ENCODE measurements around the gene DAP.
"Not testable (repeated sequence)": the region's sequence is repeated elsewhere in the genome, so short reads cannot be mapped to it uniquely, and the experiment has no call there.

The DAP gene

GRCh38 chr5:10665799-10666198 is 95.2 kb downstream of the DAP start:
- Histone ChIP-seq H3K9ac (ENCODE audit: low read depth, low read length) (no peak overlapping the region), H3K9me3 (ENCODE audit: insufficient read depth, low read length, severe bottlenecking) (no peaks in the 10 kb centered on the region), H3K36me3 (ENCODE audit: insufficient read depth, low read length) (no peaks in the 10 kb centered on the region), H3K27me3 (ENCODE audit: insufficient read depth, low read length, poor library complexity) (no peaks in the 10 kb centered on the region), H3K79me2 (ENCODE audit: insufficient read depth, low read length) (no peaks in the 10 kb centered on the region), H3K4me1 (ENCODE audit: insufficient read depth, low read length) (no peaks in the 10 kb centered on the region), H4K20me1 (ENCODE audit: insufficient read depth, low read length) (no peaks in the 10 kb centered on the region), H3K27ac (ENCODE audit: low read length) (no peak overlapping the region), H3K4me3 (ENCODE audit: low read depth in 1 of 2, low read length in 2 of 2) (no peak overlapping the region), H3K4me2 (ENCODE audit: insufficient read depth, low read length) (no peak overlapping the region), H2AFZ (ENCODE audit: low read depth, low read length) (no peak overlapping the region)
- ATAC-seq (ENCODE audit: insufficient read depth, low read depth) (no peak), DNase-seq (no peak)
- TF ChIP-seq CTCF (IDR thresholded peaks at IDR 0.05; ENCODE audit: borderline replicate concordance, extremely low read depth, low read length, poor library complexity, severe bottlenecking) (no peak), EZH2 (IDR thresholded peaks at IDR 0.05; ENCODE audit: borderline replicate concordance, low read depth, low read length, severe bottlenecking) (no peak)

GRCh38 chr5:10664180-10664769 is 96.8 kb downstream of the DAP start:
- not testable (repeated sequence) for H3K36me3 ChIP-seq (ENCODE audit: insufficient read depth, low read length); H3K4me1 ChIP-seq (ENCODE audit: insufficient read depth, low read length); H3K9ac ChIP-seq (ENCODE audit: low read depth, low read length); H4K20me1 ChIP-seq (ENCODE audit: insufficient read depth, low read length); H3K4me3 ChIP-seq (ENCODE audit: low read depth in 1 of 2, low read length in 2 of 2); ATAC-seq (ENCODE audit: insufficient read depth, low read depth); H2AFZ ChIP-seq (ENCODE audit: low read depth, low read length); H3K4me2 ChIP-seq (ENCODE audit: insufficient read depth, low read length); H3K27ac ChIP-seq (ENCODE audit: low read length); H3K79me2 ChIP-seq (ENCODE audit: insufficient read depth, low read length); DNase-seq; H3K9me3 ChIP-seq (ENCODE audit: insufficient read depth, low read length, severe bottlenecking); H3K27me3 ChIP-seq (ENCODE audit: insufficient read depth, low read length, poor library complexity)

- H3K9me3 ChIP-seq (ENCODE audit: insufficient read depth, low read length, severe bottlenecking): no peaks in the 10 kb centered on the region
- 0 out of 2 replicates have a peak, but pooled peaks cover 2% of the 10 kb centered on the region for H4K20me1 ChIP-seq (ENCODE audit: insufficient read depth, low read length)
- no peak overlapping the region for H3K4me3 ChIP-seq (ENCODE audit: low read depth in 1 of 2, low read length in 2 of 2)
- H3K27ac ChIP-seq (ENCODE audit: low read length): no peak overlapping the region
- H3K27me3 ChIP-seq (ENCODE audit: insufficient read depth, low read length, poor library complexity): no peaks in the 10 kb centered on the region
- H2AFZ ChIP-seq (ENCODE audit: low read depth, low read length): no peak overlapping the region
- H3K79me2 ChIP-seq (ENCODE audit: insufficient read depth, low read length): no peaks in the 10 kb centered on the region
- H3K9ac ChIP-seq (ENCODE audit: low read depth, low read length): no peak overlapping the region
- H3K36me3 ChIP-seq (ENCODE audit: insufficient read depth, low read length): no peaks in the 10 kb centered on the region
- no peak for DNase-seq
- no peak overlapping the region for H3K4me2 ChIP-seq (ENCODE audit: insufficient read depth, low read length)
- no peak for TF ChIP-seq CTCF (IDR thresholded peaks at IDR 0.05; ENCODE audit: borderline replicate concordance, extremely low read depth, low read length, poor library complexity, severe bottlenecking)
- no peak for TF ChIP-seq EZH2 (IDR thresholded peaks at IDR 0.05; ENCODE audit: borderline replicate concordance, low read depth, low read length, severe bottlenecking)
- ATAC-seq (ENCODE audit: insufficient read depth, low read depth): no peak
- H3K4me1 ChIP-seq (ENCODE audit: insufficient read depth, low read length): no peaks in the 10 kb centered on the region
Observed at GRCh38 chr5:10663489-10664179, 97.4 kb downstream of the DAP start.

- H3K4me3 ChIP-seq (ENCODE audit: low read depth in 1 of 2, low read length in 2 of 2): no peak overlapping the region
- TF ChIP-seq EZH2 (IDR thresholded peaks at IDR 0.05; ENCODE audit: borderline replicate concordance, low read depth, low read length, severe bottlenecking): no peak
- no peak overlapping the region for H3K9ac ChIP-seq (ENCODE audit: low read depth, low read length)
- ATAC-seq (ENCODE audit: insufficient read depth, low read depth): no peak
- H3K4me2 ChIP-seq (ENCODE audit: insufficient read depth, low read length): no peak overlapping the region
- H3K36me3 ChIP-seq (ENCODE audit: insufficient read depth, low read length): no peaks in the 10 kb centered on the region
- H3K27ac ChIP-seq (ENCODE audit: low read length): no peak overlapping the region
- no peaks in the 10 kb centered on the region for H3K9me3 ChIP-seq (ENCODE audit: insufficient read depth, low read length, severe bottlenecking)
- DNase-seq: no peak
- H4K20me1 ChIP-seq (ENCODE audit: insufficient read depth, low read length): peaks cover 5% of the 10 kb centered on the region; the same call in 1 of the 2 replicates
- no peaks in the 10 kb centered on the region for H3K4me1 ChIP-seq (ENCODE audit: insufficient read depth, low read length)
- H3K79me2 ChIP-seq (ENCODE audit: insufficient read depth, low read length): no peaks in the 10 kb centered on the region
- H3K27me3 ChIP-seq (ENCODE audit: insufficient read depth, low read length, poor library complexity): no peaks in the 10 kb centered on the region
- H2AFZ ChIP-seq (ENCODE audit: low read depth, low read length): no peak overlapping the region
Observed at GRCh38 chr5:10662661-10663488, 98.2 kb downstream of the DAP start.
